ENCODE measurements around the gene URM1. TPM values are rescaled to one million over a fixed set of nuclear protein-coding genes. Genes with fewer than 3 reads are reported as not detected.

The URM1 gene
- polyA plus RNA-seq, 2 of the 4 experiments (the other 2 are of a cell fraction) = 43.6 to 50.6 TPM

DNA sequence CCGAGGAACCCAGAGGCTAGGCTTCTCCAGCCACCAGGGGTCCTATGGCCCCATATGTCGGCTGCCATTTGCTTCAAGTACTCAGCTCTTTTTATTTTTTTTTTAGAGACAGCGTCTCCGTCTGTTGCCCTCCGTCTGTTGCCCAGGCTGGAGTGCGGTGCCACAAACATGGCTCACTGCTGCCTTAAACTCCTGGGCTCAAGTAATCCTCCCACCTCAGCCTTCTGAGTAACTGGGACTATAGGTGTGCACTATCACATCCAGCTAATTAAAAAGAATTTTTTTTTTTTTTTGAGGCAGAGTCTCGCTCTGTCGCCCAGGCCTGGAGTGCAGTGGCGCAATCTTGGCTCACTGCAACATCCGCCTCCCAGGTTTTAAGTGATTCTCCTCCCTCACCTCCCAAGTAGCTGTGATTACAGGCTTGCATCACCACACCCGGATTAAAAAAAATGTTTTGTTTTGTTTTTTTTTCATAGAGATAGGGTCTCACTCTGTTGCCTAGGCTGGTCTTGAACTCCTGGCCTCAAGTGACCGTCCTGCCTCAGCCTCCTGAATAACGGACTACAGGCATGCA lies 58.4 kb downstream of the URM1 start:
- no peak overlapping the region for H3K4me2 ChIP-seq
- ATAC-seq (no peak), DNase-seq (ENCODE audit: low read depth in 1 of 2, low spot score in 1 of 2) (no peak), FAIRE-seq (no peak)
- H3K4me3 ChIP-seq = no peak overlapping the region
- WGBS (ENCODE audit: missing lambda C conversion rate) = 91% methylated on average over 13 of the region's 13 CpGs
- H3K4me1 ChIP-seq = no peaks in the 10 kb centered on the region
- ChIA-PET POLR2A (no interaction called here), CTCF (interaction anchor here (0.7 to 12.4 kb wide), 9 partner anchors 8 to 304 kb away, joined by 3 to 171 read pairs (median 3); no protein-coding TSS in a partner anchor)
- TF ChIP-seq PHF8 (IDR thresholded peaks at IDR 0.05; ENCODE audit: borderline replicate concordance, low read depth) (no peak), FOSB (CRISPR knock-in tag; IDR thresholded peaks at IDR 0.05) (no peak), RCOR1 (IDR thresholded peaks at IDR 0.05; ENCODE audit: low read depth, low read length) (no peak), TP53 (CRISPR knock-in tag; IDR thresholded peaks at IDR 0.05) (no peak), ZNF302 (CRISPR knock-in tag; IDR thresholded peaks at IDR 0.05) (no peak), RNF2 (IDR thresholded peaks at IDR 0.05; ENCODE audit: borderline replicate concordance, low read depth) (no peak), BHLHE40 (IDR thresholded peaks at IDR 0.05; ENCODE audit: low read depth, low read length) (no peak), NFE2L2 (conservative IDR thresholded peaks at IDR 0.05; ENCODE audit: low read length) (no peak), SMC3 (IDR thresholded peaks at IDR 0.05) (no peak), CHD4 (IDR thresholded peaks at IDR 0.05; ENCODE audit: borderline replicate concordance) (no peak), EHF (CRISPR knock-in tag; IDR thresholded peaks at IDR 0.05) (no peak), CEBPB (IDR thresholded peaks at IDR 0.05) (no peak), MYC (IDR thresholded peaks at IDR 0.05; ENCODE audit: borderline replicate concordance, low read length) (no peak), MAZ (IDR thresholded peaks at IDR 0.05; ENCODE audit: borderline replicate concordance, low read depth, low read length) (no peak), JUN (IDR thresholded peaks at IDR 0.05) (no peak)
- TF ChIP-seq, protein P1, sequence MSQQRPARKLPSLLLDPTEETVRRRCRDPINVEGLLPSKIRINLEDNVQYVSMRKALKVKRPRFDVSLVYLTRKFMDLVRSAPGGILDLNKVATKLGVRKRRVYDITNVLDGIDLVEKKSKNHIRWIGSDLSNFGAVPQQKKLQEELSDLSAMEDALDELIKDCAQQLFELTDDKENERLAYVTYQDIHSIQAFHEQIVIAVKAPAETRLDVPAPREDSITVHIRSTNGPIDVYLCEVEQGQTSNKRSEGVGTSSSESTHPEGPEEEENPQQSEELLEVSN (IDR thresholded peaks at IDR 0.05; ENCODE audit: borderline replicate concordance, low read depth) = no peak
- H3K27ac ChIP-seq = no peak overlapping the region
- no peaks in the 10 kb centered on the region for H3K9me3 ChIP-seq

DNA sequence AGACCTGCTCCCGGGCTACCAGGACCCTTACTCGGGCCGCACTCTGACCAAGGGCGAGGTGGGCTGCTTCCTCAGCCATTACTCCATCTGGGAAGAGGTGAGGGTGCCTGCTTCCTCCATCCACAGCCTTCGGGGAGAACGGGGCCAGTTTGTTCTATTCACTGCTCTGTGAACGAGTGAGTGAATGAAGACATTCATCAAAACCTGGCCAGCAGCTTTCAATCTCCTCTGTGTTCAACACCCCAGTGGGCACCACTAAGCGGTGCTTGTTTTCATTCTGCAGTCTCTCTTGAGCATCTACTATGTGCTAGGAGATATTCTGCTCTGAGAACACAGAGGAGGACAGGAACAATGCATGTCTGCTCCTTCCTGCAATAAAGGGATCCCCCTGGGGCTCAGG lies 60.0 kb downstream of the URM1 start:
- CTCF ChIA-PET = interaction anchor here (1.5 kb wide), 1 partner anchor 22 kb away, joined by 3 read pairs; no protein-coding TSS in a partner anchor
- no peak for FAIRE-seq

DNA sequence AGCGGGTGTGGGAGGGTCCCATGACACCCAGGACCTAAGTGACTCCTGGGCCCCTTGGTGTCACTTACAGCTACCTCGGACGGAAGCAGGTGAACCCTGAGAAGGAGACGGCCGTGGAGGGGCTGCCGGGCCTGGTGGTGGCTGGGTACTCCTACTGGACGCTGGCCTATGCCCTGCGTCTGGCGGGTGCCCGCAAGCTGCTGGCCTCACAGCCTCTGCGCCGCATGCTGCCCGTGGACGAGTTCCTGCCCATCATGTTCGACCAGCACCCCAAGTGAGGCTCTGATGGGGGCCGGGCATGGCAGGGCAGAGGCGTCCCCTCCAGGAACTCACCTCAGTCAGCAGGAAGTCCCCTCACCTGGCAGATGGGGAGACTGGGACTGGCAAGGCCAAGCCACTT lies 63.2 kb downstream of the URM1 start:
- WGBS (ENCODE audit: missing lambda C conversion rate) = 93% methylated on average over 17 of the region's 17 CpGs
- FAIRE-seq (no peak), DNase-seq (ENCODE audit: low read depth in 1 of 2, low spot score in 1 of 2) (no peak), ATAC-seq (no peak)
- no peak overlapping the region for H3K4me2 ChIP-seq
- POLR2A ChIA-PET = interaction anchor here (0.9 kb wide), 1 partner anchor 130 kb away, joined by 3 read pairs; no protein-coding TSS in a partner anchor
- H3K4me3 ChIP-seq = no peak overlapping the region
- CTCF ChIA-PET = interaction anchor here (1.1 to 12.4 kb wide), 3 partner anchors 8 to 19 kb away, joined by 3 to 171 read pairs (median 7); partner anchors contain the start of gene CERCAM
- H3K27ac ChIP-seq = no peak overlapping the region
- peaks cover 3% of the 10 kb centered on the region; the same call in 2 of the 3 replicates for H3K4me1 ChIP-seq
- H3K9me3 ChIP-seq = no peaks in the 10 kb centered on the region
- TF ChIP-seq, protein P1 (IDR thresholded peaks at IDR 0.05; ENCODE audit: borderline replicate concordance, low read depth) = no peak
- TF ChIP-seq KDM1A (IDR thresholded peaks at IDR 0.05; ENCODE audit: low read depth) = no peak
- TF ChIP-seq MAZ (IDR thresholded peaks at IDR 0.05; ENCODE audit: borderline replicate concordance, low read depth, low read length) = no peak
- TF ChIP-seq, protein P2, sequence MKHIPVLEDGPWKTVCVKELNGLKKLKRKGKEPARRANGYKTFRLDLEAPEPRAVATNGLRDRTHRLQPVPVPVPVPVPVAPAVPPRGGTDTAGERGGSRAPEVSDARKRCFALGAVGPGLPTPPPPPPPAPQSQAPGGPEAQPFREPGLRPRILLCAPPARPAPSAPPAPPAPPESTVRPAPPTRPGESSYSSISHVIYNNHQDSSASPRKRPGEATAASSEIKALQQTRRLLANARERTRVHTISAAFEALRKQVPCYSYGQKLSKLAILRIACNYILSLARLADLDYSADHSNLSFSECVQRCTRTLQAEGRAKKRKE (CRISPR knock-in tag; IDR thresholded peaks at IDR 0.05; ENCODE audit: low read depth) = no peak
- TF ChIP-seq CBX8 (IDR thresholded peaks at IDR 0.05) = no peak
- no peak for TF ChIP-seq JUNB (IDR thresholded peaks at IDR 0.05)
- TF ChIP-seq NR3C1 (IDR thresholded peaks at IDR 0.05) = no peak
- no peak for TF ChIP-seq PHF8 (IDR thresholded peaks at IDR 0.05; ENCODE audit: borderline replicate concordance, low read depth)
- TF ChIP-seq NFE2L2 (conservative IDR thresholded peaks at IDR 0.05; ENCODE audit: low read length) = no peak
- no peak for TF ChIP-seq SREBF2 (IDR thresholded peaks at IDR 0.05)
- no peak for TF ChIP-seq POLR2AphosphoS2 (conservative IDR thresholded peaks at IDR 0.05; ENCODE audit: low read length)
- TF ChIP-seq ZSCAN20 (CRISPR knock-in tag; IDR thresholded peaks at IDR 0.05) = no peak
- TF ChIP-seq, protein P3, sequence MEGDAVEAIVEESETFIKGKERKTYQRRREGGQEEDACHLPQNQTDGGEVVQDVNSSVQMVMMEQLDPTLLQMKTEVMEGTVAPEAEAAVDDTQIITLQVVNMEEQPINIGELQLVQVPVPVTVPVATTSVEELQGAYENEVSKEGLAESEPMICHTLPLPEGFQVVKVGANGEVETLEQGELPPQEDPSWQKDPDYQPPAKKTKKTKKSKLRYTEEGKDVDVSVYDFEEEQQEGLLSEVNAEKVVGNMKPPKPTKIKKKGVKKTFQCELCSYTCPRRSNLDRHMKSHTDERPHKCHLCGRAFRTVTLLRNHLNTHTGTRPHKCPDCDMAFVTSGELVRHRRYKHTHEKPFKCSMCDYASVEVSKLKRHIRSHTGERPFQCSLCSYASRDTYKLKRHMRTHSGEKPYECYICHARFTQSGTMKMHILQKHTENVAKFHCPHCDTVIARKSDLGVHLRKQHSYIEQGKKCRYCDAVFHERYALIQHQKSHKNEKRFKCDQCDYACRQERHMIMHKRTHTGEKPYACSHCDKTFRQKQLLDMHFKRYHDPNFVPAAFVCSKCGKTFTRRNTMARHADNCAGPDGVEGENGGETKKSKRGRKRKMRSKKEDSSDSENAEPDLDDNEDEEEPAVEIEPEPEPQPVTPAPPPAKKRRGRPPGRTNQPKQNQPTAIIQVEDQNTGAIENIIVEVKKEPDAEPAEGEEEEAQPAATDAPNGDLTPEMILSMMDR (IDR thresholded peaks at IDR 0.05) = no peak
- no peak for TF ChIP-seq TFCP2L1 (CRISPR knock-in tag; IDR thresholded peaks at IDR 0.05)
- TF ChIP-seq, protein P4, sequence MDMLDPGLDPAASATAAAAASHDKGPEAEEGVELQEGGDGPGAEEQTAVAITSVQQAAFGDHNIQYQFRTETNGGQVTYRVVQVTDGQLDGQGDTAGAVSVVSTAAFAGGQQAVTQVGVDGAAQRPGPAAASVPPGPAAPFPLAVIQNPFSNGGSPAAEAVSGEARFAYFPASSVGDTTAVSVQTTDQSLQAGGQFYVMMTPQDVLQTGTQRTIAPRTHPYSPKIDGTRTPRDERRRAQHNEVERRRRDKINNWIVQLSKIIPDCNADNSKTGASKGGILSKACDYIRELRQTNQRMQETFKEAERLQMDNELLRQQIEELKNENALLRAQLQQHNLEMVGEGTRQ (IDR thresholded peaks at IDR 0.05) = no peak

More for the DNA sequence above, 60.0 kb downstream of the URM1 start:
- WGBS (ENCODE audit: missing lambda C conversion rate) = 91% methylated on average over 8 of the region's 8 CpGs
- POLR2A ChIA-PET = no interaction called here
- no peak for ATAC-seq
- Histone ChIP-seq H3K27ac (no peak overlapping the region), H3K4me1 (no peaks in the 10 kb centered on the region), H3K9me3 (no peaks in the 10 kb centered on the region), H3K4me2 (no peak overlapping the region), H3K4me3 (no peak overlapping the region)
- no peak for TF ChIP-seq NPAS2 (CRISPR knock-in tag; IDR thresholded peaks at IDR 0.05; ENCODE audit: borderline replicate concordance)
- no peak for DNase-seq (ENCODE audit: low read depth in 1 of 2, low spot score in 1 of 2)

All from A549 (cell line).